Measurements from ENCODE around the gene SNRPE. TPM values are rescaled to one million over a fixed set of nuclear protein-coding genes. Genes with fewer than 3 reads are reported as not detected.

Gene SNRPE
- total and polyA plus RNA-seq, 7 donors: 23.1 to 140 (median 66.0) TPM

DNA sequence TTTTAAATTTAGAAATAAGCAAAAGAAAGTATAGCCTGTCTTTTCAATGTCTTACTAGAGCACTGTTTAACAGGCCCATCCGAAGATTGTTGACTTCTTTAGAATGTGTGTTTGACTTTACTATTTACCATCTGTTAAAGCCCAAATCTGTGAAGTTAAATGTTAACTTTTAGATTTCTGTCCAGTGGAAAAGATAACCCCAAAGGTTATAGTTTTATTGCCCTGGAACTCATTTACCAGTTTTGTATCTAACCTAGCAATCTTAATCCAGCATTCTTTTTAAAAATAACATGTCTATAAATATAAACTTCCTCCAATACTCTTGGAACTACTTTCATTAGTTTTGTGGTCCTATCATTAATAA is 37.9 kb downstream of the SNRPE start:
- H3K27me3 ChIP-seq: no peaks in the 10 kb centered on the region
- WGBS, 2 donors: 18 to 70% methylated on average over 1 of the region's 1 CpG
- H3K36me3 ChIP-seq: no peaks in the 10 kb centered on the region
- no peak overlapping the region for H3K27ac ChIP-seq
- intact Hi-C loops (cut with DNase I): no loop called here
- no peak overlapping the region for H3K4me3 ChIP-seq
- H3K9me3 ChIP-seq: peaks cover 0 to 6% (median 2%) of the 10 kb centered on the region in 4 donors
- DNase-seq: no peak
- no peaks in the 10 kb centered on the region for H3K4me1 ChIP-seq
- no peak for TF ChIP-seq POLR2A (IDR thresholded peaks at IDR 0.05)
- no peak for TF ChIP-seq EP300 (IDR thresholded peaks at IDR 0.05)
- TF ChIP-seq, protein P1, sequence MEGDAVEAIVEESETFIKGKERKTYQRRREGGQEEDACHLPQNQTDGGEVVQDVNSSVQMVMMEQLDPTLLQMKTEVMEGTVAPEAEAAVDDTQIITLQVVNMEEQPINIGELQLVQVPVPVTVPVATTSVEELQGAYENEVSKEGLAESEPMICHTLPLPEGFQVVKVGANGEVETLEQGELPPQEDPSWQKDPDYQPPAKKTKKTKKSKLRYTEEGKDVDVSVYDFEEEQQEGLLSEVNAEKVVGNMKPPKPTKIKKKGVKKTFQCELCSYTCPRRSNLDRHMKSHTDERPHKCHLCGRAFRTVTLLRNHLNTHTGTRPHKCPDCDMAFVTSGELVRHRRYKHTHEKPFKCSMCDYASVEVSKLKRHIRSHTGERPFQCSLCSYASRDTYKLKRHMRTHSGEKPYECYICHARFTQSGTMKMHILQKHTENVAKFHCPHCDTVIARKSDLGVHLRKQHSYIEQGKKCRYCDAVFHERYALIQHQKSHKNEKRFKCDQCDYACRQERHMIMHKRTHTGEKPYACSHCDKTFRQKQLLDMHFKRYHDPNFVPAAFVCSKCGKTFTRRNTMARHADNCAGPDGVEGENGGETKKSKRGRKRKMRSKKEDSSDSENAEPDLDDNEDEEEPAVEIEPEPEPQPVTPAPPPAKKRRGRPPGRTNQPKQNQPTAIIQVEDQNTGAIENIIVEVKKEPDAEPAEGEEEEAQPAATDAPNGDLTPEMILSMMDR (IDR thresholded peaks at IDR 0.05): no peak
- no peak for TF ChIP-seq POLR2AphosphoS5 (IDR thresholded peaks at IDR 0.05)

DNA sequence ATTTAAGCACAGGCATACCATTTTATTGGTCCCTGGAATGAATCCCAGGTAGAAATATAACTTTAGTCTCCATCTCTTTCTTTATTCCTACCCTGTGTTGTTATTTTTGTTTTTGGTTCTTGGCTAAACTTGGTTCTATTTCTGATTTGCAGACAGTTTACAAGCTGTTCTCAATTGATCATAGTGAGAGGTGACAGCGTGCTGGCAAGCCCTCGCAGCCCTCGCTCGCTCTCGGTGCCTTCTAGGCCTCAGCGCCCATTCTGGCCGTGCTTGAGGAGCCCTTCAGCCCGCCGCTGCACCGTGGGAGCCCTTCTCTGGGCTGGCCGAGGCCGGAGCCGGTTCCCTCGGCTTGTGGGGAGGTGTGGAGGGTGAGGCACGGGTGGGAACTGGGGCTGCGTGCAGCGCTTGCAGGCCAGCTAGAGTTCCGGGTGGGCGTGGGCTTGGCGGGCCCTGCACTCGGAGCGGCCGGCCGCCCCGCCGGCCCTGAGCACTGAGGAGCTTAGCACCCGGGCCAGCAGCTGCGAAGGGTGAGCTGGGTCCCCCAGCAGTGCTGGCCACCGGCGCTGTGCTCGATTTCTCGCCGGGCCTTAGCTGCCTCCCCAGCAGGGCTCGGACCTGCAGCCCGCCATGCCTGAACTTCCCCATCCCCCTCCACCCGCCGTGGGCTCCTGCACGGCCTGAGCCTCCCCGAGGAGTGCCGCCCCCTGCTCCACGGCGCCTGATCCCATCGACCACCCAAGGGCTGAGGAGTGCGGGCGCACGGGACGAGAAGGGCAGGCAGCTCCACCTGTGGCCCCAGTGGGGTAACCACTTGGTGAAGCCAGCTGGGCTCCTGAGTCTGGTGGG is 38.7 kb downstream of the SNRPE start:
- no peak for TF ChIP-seq POLR2A (IDR thresholded peaks at IDR 0.05)
- TF ChIP-seq, protein P1 (IDR thresholded peaks at IDR 0.05): no peak
- TF ChIP-seq POLR2AphosphoS5 (IDR thresholded peaks at IDR 0.05): no peak
- TF ChIP-seq EP300 (IDR thresholded peaks at IDR 0.05): no peak
- WGBS, 2 donors: 96 to 97% methylated on average over 47 of the region's 47 CpGs
- intact Hi-C loops (cut with DNase I): loop anchor here (10.0 kb wide), 1 partner anchor 165 kb away; no protein-coding TSS in a partner anchor
- H3K4me1 ChIP-seq: no peaks in the 10 kb centered on the region
- no peak overlapping the region for H3K4me3 ChIP-seq
- no peaks in the 10 kb centered on the region for H3K27me3 ChIP-seq
- no peak for DNase-seq
- H3K9me3 ChIP-seq: no peaks in the 10 kb centered on the region
- no peak overlapping the region for H3K27ac ChIP-seq
- H3K36me3 ChIP-seq: no peaks in the 10 kb centered on the region

DNA sequence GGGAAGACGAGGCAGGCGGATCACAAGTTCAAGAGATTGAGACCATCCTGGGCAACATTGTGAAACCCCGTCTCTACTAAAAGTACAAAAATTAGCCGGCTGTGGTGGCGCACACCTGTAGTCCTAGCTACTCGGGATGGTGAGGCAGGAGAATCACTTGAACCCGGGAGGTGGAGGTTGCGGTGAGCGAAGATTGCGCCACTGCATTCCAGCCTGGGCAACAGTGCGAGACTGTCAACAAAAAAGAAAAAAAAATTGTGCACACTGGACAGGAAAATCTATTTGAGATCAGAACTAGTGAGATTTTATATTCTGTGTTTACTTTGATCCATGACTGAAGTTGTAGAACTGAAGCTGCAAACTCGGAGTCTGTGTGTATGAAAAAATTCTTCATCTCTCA is 40.2 kb downstream of the SNRPE start:
- no peak for DNase-seq
- no peak overlapping the region for H3K4me3 ChIP-seq
- no peak overlapping the region for H3K27ac ChIP-seq
- WGBS, 2 donors: 82 to 93% methylated on average over 12 of the region's 12 CpGs
- H3K36me3 ChIP-seq: no peaks in the 10 kb centered on the region
- intact Hi-C loops (cut with DNase I): loop anchor here (10.0 kb wide), 1 partner anchor 163 kb away; no protein-coding TSS in a partner anchor
- no peak for TF ChIP-seq POLR2AphosphoS5 (IDR thresholded peaks at IDR 0.05)
- TF ChIP-seq EP300 (IDR thresholded peaks at IDR 0.05): no peak
- TF ChIP-seq, protein P1 (IDR thresholded peaks at IDR 0.05): no peak
- no peak for TF ChIP-seq POLR2A (IDR thresholded peaks at IDR 0.05)
- no peaks in the 10 kb centered on the region for H3K9me3 ChIP-seq
- no peaks in the 10 kb centered on the region for H3K27me3 ChIP-seq
- no peaks in the 10 kb centered on the region for H3K4me1 ChIP-seq

DNA sequence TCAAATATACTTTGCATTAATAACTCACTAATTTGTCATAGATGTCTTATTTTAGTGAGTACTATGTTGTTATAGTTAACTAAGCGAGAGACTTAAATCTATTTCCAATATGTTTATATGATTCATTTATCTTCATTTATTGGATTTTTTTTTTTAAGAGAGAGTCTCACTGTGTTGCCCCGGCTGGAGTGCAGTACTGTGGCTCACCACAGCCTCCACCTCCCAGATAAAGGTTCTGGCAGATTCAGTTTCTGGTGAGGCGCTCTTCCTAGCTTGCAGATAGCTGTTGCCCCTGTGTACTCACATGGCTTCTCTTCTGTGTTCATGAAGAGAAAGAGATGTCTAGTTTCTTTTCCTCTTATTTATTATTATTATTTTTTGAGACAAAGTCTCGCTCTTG is 43.9 kb downstream of the SNRPE start:
- Histone ChIP-seq H3K36me3 (no peaks in the 10 kb centered on the region), H3K9me3 (no peaks in the 10 kb centered on the region), H3K27me3 (no peaks in the 10 kb centered on the region), H3K4me3 (no peak overlapping the region), H3K4me1 (peaks cover 0 to 5% (median 0%) of the 10 kb centered on the region in 4 donors), H3K27ac (no peak overlapping the region)
- WGBS, 2 donors: 93 to 98% methylated on average over 4 of the region's 4 CpGs
- no peak for DNase-seq
- TF ChIP-seq, protein P1 (IDR thresholded peaks at IDR 0.05): no peak
- TF ChIP-seq POLR2AphosphoS5 (IDR thresholded peaks at IDR 0.05) (no peak), EP300 (IDR thresholded peaks at IDR 0.05) (no peak), POLR2A (IDR thresholded peaks at IDR 0.05) (no peak)
- intact Hi-C loops (cut with DNase I): loop anchor here (10.0 kb wide), 1 partner anchor 160 kb away; no protein-coding TSS in a partner anchor
